H54 (cell line): ENCODE data around the gene CENPK.
A peak's percentile ranks its signal among the peaks of the same experiment; 100 is the strongest.
"Not testable (repeated sequence)": the region's sequence is repeated elsewhere in the genome, so short reads cannot be mapped to it uniquely, and the experiment has no call there.

ENCODE experiments used
- DNase-seq: peaks from one replicate; pipeline ENCODE4 v3.0.0; 2011; ENCODE audit warnings: low spot score, mixed read lengths; ENCODE audit not compliant: insufficient read length
- FAIRE-seq: peaks from 3 replicates; lab custom pipeline; 2011; peaks lifted over from hg19 to GRCh38; lab: Jason Lieb, UNC
- POLR2A ChIP-seq: IDR thresholded peaks from 2 replicates; pipeline ENCODE4 v1.6.1; 2011; ENCODE audit warnings: low read depth, mild to moderate bottlenecking, low read length

Gene CENPK, protein sequence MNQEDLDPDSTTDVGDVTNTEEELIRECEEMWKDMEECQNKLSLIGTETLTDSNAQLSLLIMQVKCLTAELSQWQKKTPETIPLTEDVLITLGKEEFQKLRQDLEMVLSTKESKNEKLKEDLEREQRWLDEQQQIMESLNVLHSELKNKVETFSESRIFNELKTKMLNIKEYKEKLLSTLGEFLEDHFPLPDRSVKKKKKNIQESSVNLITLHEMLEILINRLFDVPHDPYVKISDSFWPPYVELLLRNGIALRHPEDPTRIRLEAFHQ

DNA sequence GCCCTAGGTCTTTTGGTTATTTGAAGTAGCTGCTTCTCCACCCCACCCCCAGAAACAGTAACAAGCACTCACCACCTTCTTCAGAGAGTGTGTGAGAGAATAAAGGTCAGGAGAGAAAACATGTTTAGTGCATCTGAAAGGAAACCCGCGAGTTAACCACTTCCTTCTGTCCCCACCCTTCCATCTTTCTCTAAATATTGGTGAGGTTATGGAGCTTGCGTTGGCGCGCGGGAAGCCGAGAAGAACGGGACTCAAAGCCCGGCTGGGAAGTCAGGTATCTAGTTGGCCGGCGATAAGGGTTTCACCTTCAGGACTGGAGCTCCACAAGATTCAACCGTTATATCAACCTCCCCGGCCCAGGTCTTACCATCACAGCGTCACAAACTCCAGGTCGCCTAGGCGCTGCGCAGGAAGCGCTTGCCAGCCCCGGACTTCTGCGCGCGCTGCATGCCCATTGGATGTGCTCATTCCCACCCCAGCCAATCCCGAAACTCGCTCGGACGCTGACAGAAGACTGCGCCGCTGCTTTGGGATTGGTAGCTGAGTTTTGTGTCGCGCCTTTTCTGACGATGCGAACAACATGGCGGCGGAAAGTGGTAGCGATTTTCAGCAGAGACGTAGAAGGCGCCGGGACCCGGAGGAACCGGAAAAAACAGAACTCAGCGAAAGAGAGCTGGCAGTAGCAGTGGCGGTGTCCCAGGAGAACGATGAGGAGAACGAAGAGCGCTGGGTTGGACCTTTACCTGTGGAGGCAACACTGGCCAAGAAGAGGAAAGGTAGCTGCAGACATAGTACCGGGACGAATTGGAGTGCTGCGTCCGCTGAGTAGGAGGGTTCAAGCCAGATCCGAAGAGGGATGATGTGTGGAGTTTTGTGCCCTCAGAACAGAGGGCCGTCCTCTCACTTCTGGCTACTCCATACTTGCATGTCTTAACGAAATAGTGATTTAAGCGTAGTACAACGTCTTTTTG lies at the start of gene CENPK, which contains the start of gene PPWD1:
Gene CENPK, minus strand, starts transcription at position 438 of the 971 bp plus-strand sequence. CDS start 8,261 bp downstream, outside the sequence.
Gene PPWD1, plus strand, starts transcription at position 566 of the 971 bp plus-strand sequence. Its CDS starts 15 bp downstream, at position 581.
- peak; percentile 80 for DNase-seq
- peak; percentile 72 for TF ChIP-seq POLR2A
- FAIRE-seq = peak; percentile 98

DNA sequence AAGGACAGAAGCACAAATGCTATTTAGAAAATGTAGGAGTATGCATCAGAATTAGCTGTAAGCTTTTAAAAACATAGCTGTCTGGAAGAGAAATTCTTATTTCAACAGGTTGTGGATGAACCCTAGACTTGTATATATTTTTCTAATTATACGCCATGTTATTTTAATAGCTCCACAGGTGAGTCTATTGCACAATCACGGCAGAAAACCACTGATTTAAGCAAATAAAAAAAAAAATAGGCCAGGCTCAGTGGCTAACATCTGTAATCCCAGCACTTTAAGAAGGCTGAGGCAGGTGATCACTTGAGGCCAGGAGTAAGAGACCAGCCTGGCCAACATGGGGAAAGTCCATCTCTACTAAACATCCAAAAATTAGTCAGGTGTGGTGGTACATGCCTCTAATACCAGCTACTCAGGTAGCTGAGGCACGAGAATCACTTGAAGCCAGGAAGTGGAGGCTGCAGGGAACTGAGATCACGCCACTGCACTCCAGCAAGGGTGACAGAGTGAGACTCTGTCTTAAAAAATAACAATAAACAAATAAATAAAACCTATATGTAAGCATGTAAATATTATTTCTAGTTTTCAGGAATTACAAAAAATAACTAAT lies 49.4 kb upstream of the CENPK start:
- TF ChIP-seq POLR2A = no peak
- FAIRE-seq (no peak), DNase-seq (no peak)

GRCh38 chr5:65611524-65611923 lies 48.6 kb upstream of the CENPK start:
- FAIRE-seq = no peak
- no peak for TF ChIP-seq POLR2A
- no peak for DNase-seq

DNA sequence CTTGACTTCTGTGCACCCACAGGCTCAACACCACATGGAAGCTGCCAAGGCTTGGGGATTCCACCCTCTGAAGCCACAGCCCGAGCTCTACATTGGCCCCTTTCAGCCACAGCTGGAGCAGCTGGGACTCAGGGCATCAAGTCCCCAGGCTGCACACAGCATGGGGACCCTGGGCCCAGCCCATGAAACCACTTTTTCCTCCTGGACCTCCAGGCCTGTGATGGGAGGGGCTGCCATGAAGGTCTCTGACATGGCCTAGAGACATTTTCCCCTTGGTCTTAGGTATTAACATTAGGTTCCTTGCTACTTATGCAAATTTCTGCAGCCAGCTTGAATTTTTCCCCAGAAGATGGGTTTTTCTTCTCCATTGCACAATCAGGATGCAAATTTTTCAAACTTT lies 38.8 kb upstream of the CENPK start:
- not testable (repeated sequence) for FAIRE-seq, DNase-seq

GRCh38 chr5:65588694-65589093 lies 25.7 kb upstream of the CENPK start:
- no peak for DNase-seq
- no peak for TF ChIP-seq POLR2A
- peak; percentile 15 for FAIRE-seq

- TF ChIP-seq POLR2A = no peak
- no peak for DNase-seq
- peak; percentile 45 for FAIRE-seq
Observed at GRCh38 chr5:65577141-65577540, 14.2 kb upstream of the CENPK start.

DNA sequence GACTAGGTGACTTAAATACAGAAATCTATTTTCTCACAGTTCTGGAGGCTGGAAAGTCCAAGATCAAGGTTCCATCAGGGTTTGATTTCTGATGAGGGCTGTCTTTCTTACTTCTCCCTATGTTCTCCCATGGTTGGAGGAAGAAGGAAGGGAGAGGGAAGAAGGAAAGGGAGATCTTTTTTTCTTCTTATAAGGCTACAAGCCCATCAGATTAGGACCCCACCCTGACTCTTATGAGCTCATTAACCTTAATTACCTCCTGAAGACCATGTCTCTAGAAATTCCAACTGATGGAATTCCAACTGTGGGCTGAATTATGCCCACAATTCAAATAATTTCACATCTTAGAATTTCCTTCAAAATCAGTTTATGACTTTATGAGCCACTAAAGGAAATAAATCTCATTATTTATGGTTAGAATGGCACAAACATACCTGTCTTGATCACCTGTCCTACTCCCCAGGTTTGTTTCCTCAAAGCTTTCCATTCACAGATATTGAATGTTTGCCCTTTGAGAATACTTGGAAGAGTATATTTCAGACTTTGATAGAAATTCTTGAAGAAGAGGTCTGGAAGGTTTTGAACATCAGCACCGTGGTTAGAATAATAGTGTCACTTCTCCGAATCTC lies 7.7 kb upstream of the CENPK start:
- no peak for FAIRE-seq
- TF ChIP-seq POLR2A = no peak

GRCh38 chr5:65566505-65566904 lies 3.5 kb upstream of the CENPK start:
- FAIRE-seq (peak; percentile 38), DNase-seq (no peak)
- TF ChIP-seq POLR2A = no peak

More for the DNA sequence above, 7.7 kb upstream of the CENPK start:
- no peak for DNase-seq

DNA sequence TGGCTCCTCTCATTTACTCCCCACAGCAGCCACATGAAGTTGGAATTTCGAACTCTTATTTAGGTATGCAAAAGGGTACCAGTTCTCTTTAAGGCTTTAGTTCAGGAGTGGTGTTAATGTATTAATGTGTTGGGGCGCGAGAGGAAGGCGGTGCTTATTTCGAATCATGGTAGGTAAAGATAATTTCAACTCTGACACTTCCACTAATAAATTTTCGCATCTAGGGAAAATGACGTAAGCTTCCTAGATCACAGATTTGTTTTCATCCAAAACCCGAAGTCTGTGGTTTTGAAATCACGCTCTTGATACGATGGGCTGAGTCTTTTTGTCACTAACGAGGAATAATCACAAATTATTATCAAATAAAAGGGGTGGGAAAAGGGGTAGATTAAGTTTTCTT lies 809 bp upstream of the CENPK start:
- TF ChIP-seq POLR2A = no peak
- no peak for DNase-seq

DNA sequence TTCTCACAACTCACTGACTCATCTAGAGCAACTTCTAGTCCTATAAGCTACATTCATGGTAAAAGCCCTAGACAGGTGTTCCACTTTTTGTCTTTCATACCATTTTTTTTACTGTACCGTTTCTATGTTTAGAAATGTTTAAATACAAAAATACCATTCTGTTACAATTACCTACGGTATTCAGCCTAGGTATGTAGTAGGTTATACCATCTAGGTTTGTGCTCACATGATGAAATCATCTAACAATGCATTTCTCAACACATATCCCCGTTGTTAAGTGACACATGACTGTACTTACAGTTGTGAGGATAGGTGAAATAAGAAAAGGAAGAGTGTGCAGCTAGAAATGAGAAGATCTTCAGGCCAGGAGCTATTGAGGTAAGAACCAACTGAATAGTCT lies 6.2 kb downstream of the CENPK start:
- no peak for DNase-seq
- no peak for TF ChIP-seq POLR2A
- peak; percentile 78 for FAIRE-seq

More for the DNA sequence above, 809 bp upstream of the CENPK start:
- FAIRE-seq = no peak

GRCh38 chr5:65556181-65556580 lies 6.8 kb downstream of the CENPK start:
- no peak for FAIRE-seq
- no peak for DNase-seq
- TF ChIP-seq POLR2A = no peak

DNA sequence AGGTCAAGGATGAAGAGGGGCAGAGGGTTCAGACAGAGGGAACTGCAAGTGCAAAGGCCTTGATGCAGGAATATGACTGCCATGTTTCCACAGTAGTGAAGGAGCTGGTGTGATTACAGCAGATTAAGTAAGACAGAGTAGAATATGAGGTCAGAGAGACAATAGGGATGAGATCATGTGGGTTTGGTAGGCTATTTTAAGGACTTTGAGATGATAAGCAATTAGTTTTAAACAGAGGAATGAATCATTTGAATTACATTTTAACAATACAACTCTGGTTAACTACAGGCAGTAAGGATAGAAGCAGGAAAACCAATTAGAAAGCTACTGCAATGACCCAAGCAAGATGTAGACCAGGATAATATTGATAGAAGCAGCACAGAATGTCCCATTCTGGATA lies 7.7 kb downstream of the CENPK start:
- no peak for TF ChIP-seq POLR2A
- FAIRE-seq (no peak), DNase-seq (no peak)

DNA sequence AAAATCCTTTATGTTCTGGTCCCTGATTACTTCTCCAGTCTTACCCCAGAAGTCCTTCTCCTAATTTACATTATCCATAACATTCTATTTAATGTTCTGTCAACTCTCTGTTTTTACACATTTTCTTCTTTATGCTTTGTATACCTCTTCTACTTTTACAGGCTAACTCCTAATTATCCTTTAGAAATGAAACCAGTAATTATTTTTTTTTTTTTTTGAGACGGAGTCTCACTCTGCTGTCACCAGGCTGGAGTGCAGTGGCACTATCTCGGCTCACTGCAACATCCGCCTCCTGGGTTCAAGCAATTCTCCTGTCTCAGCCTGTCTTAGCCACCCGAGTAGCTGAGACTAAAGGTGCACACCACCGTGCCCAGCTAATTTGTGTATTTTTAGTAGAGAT lies 9.0 kb downstream of the CENPK start:
- no peak for TF ChIP-seq POLR2A
- DNase-seq (no peak), FAIRE-seq (no peak)

- DNase-seq = no peak
- TF ChIP-seq POLR2A = no peak
- FAIRE-seq = no peak
Observed at GRCh38 chr5:65548281-65548680, 14.7 kb downstream of the CENPK start.
